ENCODE measurements around the gene MYO1D.

DNA sequence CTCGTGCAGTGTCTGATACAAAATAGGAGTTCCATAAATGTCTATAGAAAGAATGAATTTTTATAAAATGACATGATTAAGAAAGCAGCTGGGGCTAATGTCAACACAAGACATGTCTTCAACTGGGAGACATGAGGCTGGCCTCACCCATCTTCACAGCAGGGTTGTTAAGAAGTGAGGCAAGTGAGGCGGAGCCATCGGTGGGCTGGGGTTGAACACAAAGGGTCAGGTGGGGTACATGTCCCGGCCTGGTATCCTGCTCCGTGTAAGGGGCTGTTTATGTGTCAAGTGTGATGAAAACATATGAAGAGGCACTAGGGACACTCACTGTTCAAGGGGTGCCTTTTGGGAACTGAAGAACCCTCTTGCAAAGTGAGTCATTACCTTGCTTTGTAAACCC, 368.0 kb downstream of the MYO1D start:
- TF ChIP-seq, protein P1, sequence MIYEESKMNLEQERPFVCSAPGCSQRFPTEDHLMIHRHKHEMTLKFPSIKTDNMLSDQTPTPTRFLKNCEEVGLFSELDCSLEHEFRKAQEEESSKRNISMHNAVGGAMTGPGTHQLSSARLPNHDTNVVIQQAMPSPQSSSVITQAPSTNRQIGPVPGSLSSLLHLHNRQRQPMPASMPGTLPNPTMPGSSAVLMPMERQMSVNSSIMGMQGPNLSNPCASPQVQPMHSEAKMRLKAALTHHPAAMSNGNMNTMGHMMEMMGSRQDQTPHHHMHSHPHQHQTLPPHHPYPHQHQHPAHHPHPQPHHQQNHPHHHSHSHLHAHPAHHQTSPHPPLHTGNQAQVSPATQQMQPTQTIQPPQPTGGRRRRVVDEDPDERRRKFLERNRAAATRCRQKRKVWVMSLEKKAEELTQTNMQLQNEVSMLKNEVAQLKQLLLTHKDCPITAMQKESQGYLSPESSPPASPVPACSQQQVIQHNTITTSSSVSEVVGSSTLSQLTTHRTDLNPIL (CRISPR knock-in tag; IDR thresholded peaks at IDR 0.05; ENCODE audit: low read depth): no peak
- TF ChIP-seq, protein P2, sequence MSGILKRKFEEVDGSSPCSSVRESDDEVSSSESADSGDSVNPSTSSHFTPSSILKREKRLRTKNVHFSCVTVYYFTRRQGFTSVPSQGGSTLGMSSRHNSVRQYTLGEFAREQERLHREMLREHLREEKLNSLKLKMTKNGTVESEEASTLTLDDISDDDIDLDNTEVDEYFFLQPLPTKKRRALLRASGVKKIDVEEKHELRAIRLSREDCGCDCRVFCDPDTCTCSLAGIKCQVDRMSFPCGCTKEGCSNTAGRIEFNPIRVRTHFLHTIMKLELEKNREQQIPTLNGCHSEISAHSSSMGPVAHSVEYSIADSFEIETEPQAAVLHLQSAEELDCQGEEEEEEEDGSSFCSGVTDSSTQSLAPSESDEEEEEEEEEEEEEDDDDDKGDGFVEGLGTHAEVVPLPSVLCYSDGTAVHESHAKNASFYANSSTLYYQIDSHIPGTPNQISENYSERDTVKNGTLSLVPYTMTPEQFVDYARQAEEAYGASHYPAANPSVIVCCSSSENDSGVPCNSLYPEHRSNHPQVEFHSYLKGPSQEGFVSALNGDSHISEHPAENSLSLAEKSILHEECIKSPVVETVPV (CRISPR knock-in tag; IDR thresholded peaks at IDR 0.05): no peak
- TF ChIP-seq ESRRG (CRISPR knock-in tag; IDR thresholded peaks at IDR 0.05) (no peak), ZNF8 (CRISPR knock-in tag; IDR thresholded peaks at IDR 0.05) (no peak)
